Tibial nerve (tissue), 4 donors: ENCODE data around the gene NRCAM.

ENCODE experiments used
- CTCF ChIP-seq, 5 experiments: fragments of 200-600 bp in 3 of 5; fragments of 450-650 bp in 2 of 5; sonication (generic) in 3 of 5; IDR thresholded peaks; one replicate each; pipeline ENCODE4 v1.5.1; 2016 to 2019; ENCODE audit warnings: antibody characterized with exemption in 5 of 5, mild to moderate bottlenecking in 3 of 5, moderate library complexity in 2 of 5
- EP300 ChIP-seq, 2 donors: sonication (generic); formaldehyde crosslinking; IDR thresholded peaks; one replicate each; pipeline ENCODE4 v1.6.1; 2017; ENCODE audit warnings: antibody characterized with exemption in 2 of 2, mild to moderate bottlenecking in 1 of 2
- POLR2A ChIP-seq, 2 donors: fragments of 450-650 bp; IDR thresholded peaks; one replicate each; pipeline ENCODE4 v1.6.1; 2017; ENCODE audit warnings: antibody characterized with exemption in 2 of 2, mild to moderate bottlenecking in 2 of 2, moderate library complexity in 2 of 2

GRCh38 chr7:108425714-108426275 lies 30.4 kb downstream of the NRCAM start:
- no peak for TF ChIP-seq CTCF (IDR thresholded peaks at IDR 0.05)
- no peak for TF ChIP-seq POLR2A (IDR thresholded peaks at IDR 0.05)
- no peak for TF ChIP-seq EP300 (IDR thresholded peaks at IDR 0.05)
